ENCODE data around the gene ARHGAP22. TPM values are rescaled to one million over a fixed set of nuclear protein-coding genes. Genes with fewer than 3 reads are reported as not detected.

ARHGAP22 gene
- total RNA-seq, 1 donor from 2014 or later: 5.1 TPM

DNA sequence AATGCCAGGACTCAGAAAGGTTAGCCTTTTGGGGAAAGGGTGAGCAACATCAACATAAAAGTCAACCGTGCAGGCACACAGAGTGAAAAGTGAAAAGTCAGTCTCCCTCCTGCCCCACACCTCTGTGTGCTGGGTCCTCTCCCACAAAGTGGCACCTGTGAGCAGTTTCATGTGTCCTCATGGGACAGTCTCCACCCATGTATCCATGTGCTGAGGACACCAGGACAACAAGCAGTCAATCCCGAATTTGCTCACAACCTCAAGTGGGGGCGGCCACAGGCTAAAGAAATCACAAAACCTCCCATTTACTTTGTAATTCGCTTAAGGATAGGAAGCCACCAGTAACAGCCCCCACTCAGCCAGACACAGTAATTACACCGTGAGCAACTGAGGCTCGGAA is 97.4 kb downstream of the ARHGAP22 start:
- no peaks in the 10 kb centered on the region for H3K9me3 Mint-ChIP-seq
- peaks cover 8% of the 10 kb centered on the region for H3K27me3 Mint-ChIP-seq
- H3K4me3 Mint-ChIP-seq: no peak overlapping the region
- peaks cover 20% of the 10 kb centered on the region for H3K4me1 Mint-ChIP-seq (ENCODE audit: unreplicated experiment)
- DNase-seq (ENCODE audit: extremely low spot score, unreplicated experiment): no peak
- TF ChIP-seq, protein P1, sequence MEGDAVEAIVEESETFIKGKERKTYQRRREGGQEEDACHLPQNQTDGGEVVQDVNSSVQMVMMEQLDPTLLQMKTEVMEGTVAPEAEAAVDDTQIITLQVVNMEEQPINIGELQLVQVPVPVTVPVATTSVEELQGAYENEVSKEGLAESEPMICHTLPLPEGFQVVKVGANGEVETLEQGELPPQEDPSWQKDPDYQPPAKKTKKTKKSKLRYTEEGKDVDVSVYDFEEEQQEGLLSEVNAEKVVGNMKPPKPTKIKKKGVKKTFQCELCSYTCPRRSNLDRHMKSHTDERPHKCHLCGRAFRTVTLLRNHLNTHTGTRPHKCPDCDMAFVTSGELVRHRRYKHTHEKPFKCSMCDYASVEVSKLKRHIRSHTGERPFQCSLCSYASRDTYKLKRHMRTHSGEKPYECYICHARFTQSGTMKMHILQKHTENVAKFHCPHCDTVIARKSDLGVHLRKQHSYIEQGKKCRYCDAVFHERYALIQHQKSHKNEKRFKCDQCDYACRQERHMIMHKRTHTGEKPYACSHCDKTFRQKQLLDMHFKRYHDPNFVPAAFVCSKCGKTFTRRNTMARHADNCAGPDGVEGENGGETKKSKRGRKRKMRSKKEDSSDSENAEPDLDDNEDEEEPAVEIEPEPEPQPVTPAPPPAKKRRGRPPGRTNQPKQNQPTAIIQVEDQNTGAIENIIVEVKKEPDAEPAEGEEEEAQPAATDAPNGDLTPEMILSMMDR (conservative IDR thresholded peaks at IDR 0.05): no peak
- H3K36me3 Mint-ChIP-seq: no peaks in the 10 kb centered on the region
- no peak overlapping the region for H3K27ac Mint-ChIP-seq

DNA sequence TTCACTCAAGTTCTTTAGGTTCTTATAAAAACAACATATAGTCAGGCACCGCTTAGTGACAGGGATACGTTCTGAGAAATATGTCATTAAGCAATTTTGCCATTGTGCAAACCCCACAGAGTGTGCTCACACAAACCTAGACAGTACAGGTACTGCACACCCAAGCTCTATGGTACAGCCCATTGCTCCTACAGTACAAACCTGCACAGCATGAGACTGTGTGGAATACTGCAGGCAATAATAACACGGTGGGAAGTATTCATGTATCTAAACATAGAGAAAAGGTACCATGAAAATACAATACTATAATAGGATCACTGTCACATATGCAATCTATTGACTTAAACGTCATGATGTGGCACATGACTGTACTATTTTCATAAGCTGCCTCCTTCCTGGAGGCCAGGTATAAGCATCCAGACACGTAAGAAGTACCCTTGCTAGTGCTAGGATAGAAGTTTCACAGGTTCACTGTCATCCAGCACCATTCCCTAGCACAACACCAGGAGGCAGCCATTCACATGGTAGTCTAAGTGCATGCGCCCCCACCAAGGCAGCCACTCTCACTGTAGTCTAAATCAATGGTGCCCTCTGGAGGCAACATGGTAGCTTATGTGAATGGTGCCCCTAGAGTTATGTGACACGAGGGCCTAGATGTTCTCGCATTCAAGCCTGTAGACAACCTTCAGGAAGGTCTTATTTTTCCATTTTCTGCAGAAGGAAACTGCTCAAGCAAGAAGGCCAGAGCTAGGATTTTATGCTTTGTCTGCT is 98.5 kb downstream of the ARHGAP22 start:
- no peaks in the 10 kb centered on the region for H3K36me3 Mint-ChIP-seq
- H3K4me1 Mint-ChIP-seq (ENCODE audit: unreplicated experiment): peaks cover 21% of the 10 kb centered on the region
- H3K9me3 Mint-ChIP-seq: no peaks in the 10 kb centered on the region
- H3K27me3 Mint-ChIP-seq: peaks cover 8% of the 10 kb centered on the region
- TF ChIP-seq, protein P1 (conservative IDR thresholded peaks at IDR 0.05): no peak
- H3K27ac Mint-ChIP-seq: no peak overlapping the region
- no peak overlapping the region for H3K4me3 Mint-ChIP-seq
- peak; percentile 29 for DNase-seq (ENCODE audit: extremely low spot score, unreplicated experiment)

DNA sequence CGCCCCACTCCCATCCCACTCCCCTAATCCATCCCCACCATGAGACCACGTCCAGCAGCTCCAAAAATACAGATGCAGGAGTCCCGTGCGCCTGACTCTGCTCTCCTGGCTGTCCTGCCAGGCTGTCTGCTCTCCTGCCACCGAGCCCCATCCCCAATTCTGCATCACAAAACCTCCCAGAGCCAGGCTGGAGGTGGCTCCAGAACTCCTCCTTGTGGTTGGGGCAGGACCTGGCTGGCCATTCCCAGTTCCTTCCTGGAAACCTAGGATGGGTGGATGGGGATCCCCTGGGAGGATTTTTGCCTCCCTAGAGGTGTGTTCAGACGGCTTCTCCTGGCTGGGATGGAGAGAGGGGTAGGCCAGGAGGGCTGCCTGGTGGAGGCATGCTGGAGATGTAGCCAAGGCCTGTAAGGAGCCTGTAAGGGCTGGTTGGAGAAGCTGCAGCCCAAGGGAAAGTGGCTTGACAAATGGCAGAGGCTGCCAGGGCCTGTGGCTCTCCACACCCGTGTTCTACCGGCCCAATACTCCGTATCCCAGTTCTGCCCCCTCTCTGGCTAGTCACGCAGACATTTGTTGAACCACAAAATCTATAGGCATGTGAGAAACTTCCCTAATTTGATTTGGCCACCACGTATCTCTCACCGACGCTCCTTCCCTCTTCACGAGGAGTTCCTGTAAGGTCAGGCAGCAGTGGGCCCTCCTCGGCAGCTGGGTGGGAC is 99.3 kb downstream of the ARHGAP22 start:
- no peak overlapping the region for H3K27ac Mint-ChIP-seq
- TF ChIP-seq, protein P1 (conservative IDR thresholded peaks at IDR 0.05): no peak
- peaks cover 21% of the 10 kb centered on the region for H3K4me1 Mint-ChIP-seq (ENCODE audit: unreplicated experiment)
- peaks cover 8% of the 10 kb centered on the region for H3K27me3 Mint-ChIP-seq
- no peak overlapping the region for H3K4me3 Mint-ChIP-seq
- H3K36me3 Mint-ChIP-seq: no peaks in the 10 kb centered on the region
- DNase-seq (ENCODE audit: extremely low spot score, unreplicated experiment): peak; percentile 47
- H3K9me3 Mint-ChIP-seq: no peaks in the 10 kb centered on the region

DNA sequence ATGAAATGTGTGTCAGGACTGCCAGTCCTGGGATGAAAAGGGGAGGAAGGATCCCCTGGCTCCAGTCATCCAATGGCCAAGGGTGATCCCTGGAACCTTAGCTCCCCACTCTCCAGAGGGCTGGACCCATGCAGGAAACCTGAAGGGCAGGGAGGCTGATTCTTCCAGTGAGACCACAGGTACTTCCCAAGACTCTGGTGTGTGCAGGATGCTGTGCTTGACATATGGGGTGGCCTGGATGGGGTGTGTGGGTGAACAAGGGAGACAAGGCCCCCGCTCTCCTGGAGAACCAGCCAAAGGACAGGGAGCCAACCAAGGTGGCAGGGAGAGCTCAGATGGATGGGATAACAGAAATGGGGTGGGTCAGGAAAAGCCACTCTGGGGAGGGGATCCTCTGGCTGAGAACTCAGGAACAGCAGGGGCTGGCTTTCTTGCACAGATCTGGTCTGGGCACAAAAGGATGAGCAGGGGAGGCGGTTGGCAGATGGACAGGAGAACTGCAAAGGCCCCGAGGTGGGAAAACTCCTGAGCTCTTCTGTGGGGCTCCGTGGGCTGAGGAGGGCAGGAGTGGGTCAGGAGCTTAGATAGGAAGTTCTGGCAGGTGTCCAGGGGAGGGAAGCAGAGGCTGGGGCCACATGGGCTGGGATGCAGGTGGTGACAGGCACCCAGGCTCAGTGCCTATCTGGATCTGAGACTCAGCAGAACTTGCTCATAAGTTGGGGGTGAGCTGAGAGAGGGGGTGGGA is 100.6 kb downstream of the ARHGAP22 start:
- Mint-ChIP-seq H3K9me3 (no peaks in the 10 kb centered on the region), H3K4me1 (ENCODE audit: unreplicated experiment) (peaks cover 21% of the 10 kb centered on the region), H3K4me3 (no peak overlapping the region), H3K27ac (no peak overlapping the region), H3K36me3 (no peaks in the 10 kb centered on the region), H3K27me3 (peaks cover 8% of the 10 kb centered on the region)
- peak; percentile 49 for DNase-seq (ENCODE audit: extremely low spot score, unreplicated experiment)
- TF ChIP-seq, protein P1 (conservative IDR thresholded peaks at IDR 0.05): no peak

DNA sequence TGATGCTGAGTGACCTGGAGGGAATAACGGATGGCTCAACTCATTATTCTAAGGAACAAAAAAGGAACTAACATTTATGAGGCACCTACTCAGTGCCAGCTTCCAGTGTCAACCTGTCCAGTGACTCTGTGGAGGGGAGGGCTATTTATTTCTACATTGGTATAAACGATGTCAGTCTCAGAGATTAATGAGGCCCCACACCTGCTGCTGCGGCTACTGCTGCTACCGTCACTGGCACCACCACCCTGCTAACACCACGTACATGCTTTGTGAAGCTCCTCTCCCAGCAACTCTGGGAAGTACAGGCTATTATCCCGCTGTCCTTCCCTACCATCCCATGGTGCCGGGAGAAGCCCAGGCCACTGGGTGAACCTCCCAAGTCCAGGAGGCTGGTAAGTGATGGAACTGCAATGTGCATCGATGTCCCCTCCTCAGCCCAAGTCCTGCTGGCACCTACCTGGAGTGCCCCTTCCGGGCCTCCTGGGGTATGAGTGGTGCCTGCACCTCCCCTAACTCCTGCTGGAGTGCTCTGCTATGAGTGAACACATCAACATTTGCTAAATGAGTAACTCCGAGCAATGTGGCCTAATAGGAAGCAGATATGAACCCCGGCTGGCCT is 101.5 kb downstream of the ARHGAP22 start:
- Mint-ChIP-seq H3K27me3 (peaks cover 8% of the 10 kb centered on the region), H3K27ac (peak overlapping the region; percentile 12), H3K4me3 (no peak overlapping the region), H3K36me3 (no peaks in the 10 kb centered on the region), H3K4me1 (ENCODE audit: unreplicated experiment) (peaks cover 21% of the 10 kb centered on the region), H3K9me3 (no peaks in the 10 kb centered on the region)
- TF ChIP-seq, protein P1 (conservative IDR thresholded peaks at IDR 0.05): no peak
- no peak for DNase-seq (ENCODE audit: extremely low spot score, unreplicated experiment)
